HEK293 (cell line): ENCODE results near the gene AKIP1.

Source experiments
- BCL11B ChIP-seq: fragments of 450-650 bp; formaldehyde crosslinking; IDR thresholded peaks from 2 replicates; pipeline ENCODE4 v1.5.1; 2016; ENCODE audit warnings: low read depth, missing biosample characterization, missing genetic modification characterization
- IKZF3 ChIP-seq: fragments of 450-650 bp; IDR thresholded peaks from 2 replicates; pipeline ENCODE4 v1.5.0; 2018; ENCODE audit warnings: missing biosample characterization, mild to moderate bottlenecking, missing genetic modification characterization, moderate library complexity
- SP7 ChIP-seq: fragments of 450-650 bp; formaldehyde crosslinking; IDR thresholded peaks from 2 replicates; pipeline ENCODE4 v1.5.1; 2016; ENCODE audit warnings: missing biosample characterization, missing genetic modification characterization
- WT1 ChIP-seq: fragments of 450-650 bp; formaldehyde crosslinking; IDR thresholded peaks from 2 replicates; pipeline ENCODE4 v1.5.1; 2016; ENCODE audit warnings: missing biosample characterization, missing genetic modification characterization
- ZBTB17 ChIP-seq: fragments of 450-650 bp; formaldehyde crosslinking; IDR thresholded peaks from 2 replicates; pipeline ENCODE4 v1.5.1; 2016; ENCODE audit warnings: missing biosample characterization, missing genetic modification characterization
- ZBTB20 ChIP-seq: fragments of 450-650 bp; formaldehyde crosslinking; IDR thresholded peaks from 2 replicates; pipeline ENCODE4 v1.5.1; 2016; ENCODE audit warnings: missing biosample characterization, missing genetic modification characterization
- ZFHX2 ChIP-seq: fragments of 450-650 bp; formaldehyde crosslinking; conservative IDR thresholded peaks from 2 replicates; pipeline ENCODE4 v1.5.1; 2016; ENCODE audit warnings: missing biosample characterization, missing genetic modification characterization
- ZIC2 ChIP-seq: fragments of 450-650 bp; formaldehyde crosslinking; IDR thresholded peaks from 2 replicates; pipeline ENCODE4 v1.5.1; 2016; ENCODE audit warnings: missing biosample characterization, missing genetic modification characterization
- ZNF10 ChIP-seq: fragments of 450-650 bp; formaldehyde crosslinking; IDR thresholded peaks from 2 replicates; pipeline ENCODE4 v1.5.1; 2017; ENCODE audit warnings: missing biosample characterization, missing genetic modification characterization
- ZNF202 ChIP-seq: fragments of 450-650 bp; formaldehyde crosslinking; IDR thresholded peaks from 2 replicates; pipeline ENCODE4 v1.5.1; 2016; ENCODE audit warnings: missing biosample characterization, missing genetic modification characterization, borderline replicate concordance
- ZNF221 ChIP-seq: fragments of 450-650 bp; formaldehyde crosslinking; IDR thresholded peaks from 2 replicates; pipeline ENCODE4 v1.5.1; 2017; ENCODE audit warnings: missing biosample characterization, missing genetic modification characterization, borderline replicate concordance
- ZNF223 ChIP-seq: fragments of 450-650 bp; formaldehyde crosslinking; IDR thresholded peaks from 2 replicates; pipeline ENCODE4 v1.5.1; 2016; ENCODE audit warnings: missing biosample characterization, missing genetic modification characterization
- ZNF266 ChIP-seq: fragments of 450-650 bp; formaldehyde crosslinking; IDR thresholded peaks from 2 replicates; pipeline ENCODE4 v1.5.1; 2016; ENCODE audit warnings: missing biosample characterization, missing genetic modification characterization, low read depth
- ZNF354C ChIP-seq: fragments of 450-650 bp; formaldehyde crosslinking; IDR thresholded peaks from 2 replicates; pipeline ENCODE4 v1.5.1; 2016; ENCODE audit warnings: missing biosample characterization, missing genetic modification characterization, low read depth, borderline replicate concordance
- ZNF366 ChIP-seq: fragments of 450-650 bp; formaldehyde crosslinking; conservative IDR thresholded peaks from 2 replicates; pipeline ENCODE4 v1.5.1; 2016; ENCODE audit warnings: missing biosample characterization, missing genetic modification characterization
- ZNF501 ChIP-seq: fragments of 450-650 bp; formaldehyde crosslinking; IDR thresholded peaks from 2 replicates; pipeline ENCODE4 v1.5.1; 2016; ENCODE audit warnings: missing biosample characterization, missing genetic modification characterization
- ZNF548 ChIP-seq: fragments of 450-650 bp; formaldehyde crosslinking; IDR thresholded peaks from 2 replicates; pipeline ENCODE4 v1.5.1; 2016; ENCODE audit warnings: missing biosample characterization, missing genetic modification characterization
- ZNF558 ChIP-seq: fragments of 450-650 bp; formaldehyde crosslinking; IDR thresholded peaks from 2 replicates; pipeline ENCODE4 v1.5.1; 2016; ENCODE audit warnings: missing biosample characterization, missing genetic modification characterization
- ZNF571 ChIP-seq: fragments of 450-650 bp; formaldehyde crosslinking; IDR thresholded peaks from 2 replicates; pipeline ENCODE4 v1.5.0; 2017; ENCODE audit warnings: missing biosample characterization, missing genetic modification characterization
- ZNF596 ChIP-seq: fragments of 450-650 bp; IDR thresholded peaks from 2 replicates; pipeline ENCODE4 v1.5.0; 2018; ENCODE audit warnings: missing biosample characterization, mild to moderate bottlenecking, missing genetic modification characterization, moderate library complexity
- ZNF600 ChIP-seq: fragments of 450-650 bp; formaldehyde crosslinking; IDR thresholded peaks from 2 replicates; pipeline ENCODE4 v1.5.1; 2016; ENCODE audit warnings: missing biosample characterization, missing genetic modification characterization
- ZNF654 ChIP-seq: fragments of 450-650 bp; formaldehyde crosslinking; IDR thresholded peaks from 2 replicates; pipeline ENCODE4 v1.5.1; 2016; ENCODE audit warnings: low read depth, missing biosample characterization, missing genetic modification characterization
- ZNF677 ChIP-seq: fragments of 450-650 bp; IDR thresholded peaks from 2 replicates; pipeline ENCODE4 v1.5.0; 2018; ENCODE audit warnings: missing biosample characterization, mild to moderate bottlenecking, missing genetic modification characterization, moderate library complexity
- ZNF791 ChIP-seq: fragments of 450-650 bp; formaldehyde crosslinking; IDR thresholded peaks from 2 replicates; pipeline ENCODE4 v1.5.1; 2016; ENCODE audit warnings: missing biosample characterization, missing genetic modification characterization
- TF ChIP-seq, protein P1 (sequence below): fragments of 450-650 bp; formaldehyde crosslinking; conservative IDR thresholded peaks from 2 replicates; pipeline ENCODE4 v1.5.1; 2016; ENCODE audit warnings: low read depth, missing biosample characterization, missing genetic modification characterization
- TF ChIP-seq, protein P2 (sequence below): fragments of 450-650 bp; formaldehyde crosslinking; IDR thresholded peaks from 2 replicates; pipeline ENCODE4 v1.5.1; 2016; ENCODE audit warnings: missing biosample characterization, missing genetic modification characterization
- TF ChIP-seq, protein P3 (sequence below): fragments of 450-650 bp; formaldehyde crosslinking; IDR thresholded peaks from 2 replicates; pipeline ENCODE4 v1.5.1; 2016; ENCODE audit warnings: missing biosample characterization, missing genetic modification characterization
- TF ChIP-seq, protein P4 (sequence below): fragments of 450-650 bp; formaldehyde crosslinking; IDR thresholded peaks from 2 replicates; pipeline ENCODE4 v1.5.1; 2016; ENCODE audit warnings: missing biosample characterization, missing genetic modification characterization
- TF ChIP-seq, protein P5 (sequence below): fragments of 450-650 bp; formaldehyde crosslinking; IDR thresholded peaks from 2 replicates; pipeline ENCODE4 v1.5.1; 2016; ENCODE audit warnings: missing biosample characterization, missing genetic modification characterization

AKIP1 gene

DNA sequence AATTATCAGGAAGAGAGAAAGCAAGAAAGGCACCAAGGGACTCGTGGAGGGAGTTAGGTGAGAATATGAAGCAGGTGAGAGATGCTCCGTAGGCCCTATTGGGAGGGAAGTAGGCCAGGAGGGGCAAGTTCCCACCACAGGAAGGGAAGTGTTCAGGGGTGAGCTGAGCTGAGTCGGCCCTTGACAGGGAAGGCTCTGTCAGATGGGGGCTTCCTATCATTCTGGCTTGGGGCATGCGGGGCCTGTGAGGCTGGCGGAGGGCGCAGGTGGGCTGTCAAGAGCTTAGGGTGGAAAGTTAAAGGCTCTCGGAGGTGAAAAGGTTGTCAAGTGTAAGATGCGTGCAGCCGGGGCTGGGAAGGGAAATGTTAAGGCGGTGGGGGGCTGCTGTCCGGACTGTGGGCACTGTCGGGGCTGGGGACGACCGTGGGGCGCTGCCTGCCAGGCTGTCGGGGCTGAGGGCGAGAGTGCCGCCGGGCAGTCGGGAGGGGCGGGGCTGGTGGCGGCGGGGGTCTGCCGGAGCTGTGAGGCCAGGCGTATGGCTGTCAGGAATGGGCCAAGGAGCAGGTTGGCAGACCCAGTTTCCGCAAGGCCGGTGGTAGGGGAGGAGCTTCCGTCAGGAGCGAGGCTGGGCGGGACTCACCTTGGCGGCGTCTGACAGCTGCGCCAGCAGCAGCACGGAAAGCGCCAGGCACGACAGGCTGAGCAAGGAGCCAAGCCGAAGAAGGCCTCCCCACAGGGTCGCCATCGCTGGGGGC is 52.8 kb downstream of the AKIP1 start (continued):
- TF ChIP-seq BCL11B (no peak), ZFHX2 (tag by site-specific recombination) (no peak), ZNF600 (tag by site-specific recombination) (0 out of 2 replicates have a peak, but pooled peaks have one; percentile 61), ZNF366 (tag by site-specific recombination) (no peak), ZNF266 (no peak), ZNF791 (tag by site-specific recombination) (no peak), ZNF596 (tag by site-specific recombination) (no peak), ZNF223 (tag by site-specific recombination) (0 out of 2 replicates have a peak, but pooled peaks have one; percentile 21), IKZF3 (no peak), ZNF501 (no peak), WT1 (tag by site-specific recombination) (no peak), ZNF221 (tag by site-specific recombination) (no peak), ZNF677 (tag by site-specific recombination) (no peak), ZNF354C (tag by site-specific recombination) (no peak), ZNF202 (tag by site-specific recombination) (no peak), ZNF10 (tag by site-specific recombination) (no peak), ZNF548 (tag by site-specific recombination) (no peak), ZNF558 (tag by site-specific recombination) (no peak), ZBTB17 (tag by site-specific recombination) (no peak; the same call in 1 of the 2 replicates), ZNF571 (no peak), SP7 (tag by site-specific recombination) (no peak), ZIC2 (peak; percentile 51), ZNF654 (tag by site-specific recombination) (no peak), ZBTB20 (no peak)
- TF ChIP-seq, protein P1, sequence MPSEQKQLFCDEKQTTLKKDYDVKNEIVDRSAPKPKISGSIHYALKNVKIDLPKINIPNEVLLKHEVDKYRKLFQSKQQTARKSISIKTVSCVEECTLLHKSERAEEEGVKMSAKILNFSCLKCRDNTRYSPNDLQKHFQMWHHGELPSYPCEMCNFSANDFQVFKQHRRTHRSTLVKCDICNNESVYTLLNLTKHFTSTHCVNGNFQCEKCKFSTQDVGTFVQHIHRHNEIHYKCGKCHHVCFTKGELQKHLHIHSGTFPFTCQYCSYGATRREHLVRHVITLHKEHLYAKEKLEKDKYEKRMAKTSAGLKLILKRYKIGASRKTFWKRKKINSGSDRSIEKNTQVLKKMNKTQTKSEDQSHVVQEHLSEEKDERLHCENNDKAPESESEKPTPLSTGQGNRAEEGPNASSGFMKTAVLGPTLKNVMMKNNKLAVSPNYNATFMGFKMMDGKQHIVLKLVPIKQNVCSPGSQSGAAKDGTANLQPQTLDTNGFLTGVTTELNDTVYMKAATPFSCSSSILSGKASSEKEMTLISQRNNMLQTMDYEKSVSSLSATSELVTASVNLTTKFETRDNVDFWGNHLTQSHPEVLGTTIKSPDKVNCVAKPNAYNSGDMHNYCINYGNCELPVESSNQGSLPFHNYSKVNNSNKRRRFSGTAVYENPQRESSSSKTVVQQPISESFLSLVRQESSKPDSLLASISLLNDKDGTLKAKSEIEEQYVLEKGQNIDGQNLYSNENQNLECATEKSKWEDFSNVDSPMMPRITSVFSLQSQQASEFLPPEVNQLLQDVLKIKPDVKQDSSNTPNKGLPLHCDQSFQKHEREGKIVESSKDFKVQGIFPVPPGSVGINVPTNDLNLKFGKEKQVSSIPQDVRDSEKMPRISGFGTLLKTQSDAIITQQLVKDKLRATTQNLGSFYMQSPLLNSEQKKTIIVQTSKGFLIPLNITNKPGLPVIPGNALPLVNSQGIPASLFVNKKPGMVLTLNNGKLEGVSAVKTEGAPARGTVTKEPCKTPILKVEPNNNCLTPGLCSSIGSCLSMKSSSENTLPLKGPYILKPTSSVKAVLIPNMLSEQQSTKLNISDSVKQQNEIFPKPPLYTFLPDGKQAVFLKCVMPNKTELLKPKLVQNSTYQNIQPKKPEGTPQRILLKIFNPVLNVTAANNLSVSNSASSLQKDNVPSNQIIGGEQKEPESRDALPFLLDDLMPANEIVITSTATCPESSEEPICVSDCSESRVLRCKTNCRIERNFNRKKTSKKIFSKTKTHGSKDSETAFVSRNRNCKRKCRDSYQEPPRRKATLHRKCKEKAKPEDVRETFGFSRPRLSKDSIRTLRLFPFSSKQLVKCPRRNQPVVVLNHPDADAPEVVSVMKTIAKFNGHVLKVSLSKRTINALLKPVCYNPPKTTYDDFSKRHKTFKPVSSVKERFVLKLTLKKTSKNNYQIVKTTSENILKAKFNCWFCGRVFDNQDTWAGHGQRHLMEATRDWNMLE (tag by site-specific recombination): no peak
- TF ChIP-seq, protein P2, sequence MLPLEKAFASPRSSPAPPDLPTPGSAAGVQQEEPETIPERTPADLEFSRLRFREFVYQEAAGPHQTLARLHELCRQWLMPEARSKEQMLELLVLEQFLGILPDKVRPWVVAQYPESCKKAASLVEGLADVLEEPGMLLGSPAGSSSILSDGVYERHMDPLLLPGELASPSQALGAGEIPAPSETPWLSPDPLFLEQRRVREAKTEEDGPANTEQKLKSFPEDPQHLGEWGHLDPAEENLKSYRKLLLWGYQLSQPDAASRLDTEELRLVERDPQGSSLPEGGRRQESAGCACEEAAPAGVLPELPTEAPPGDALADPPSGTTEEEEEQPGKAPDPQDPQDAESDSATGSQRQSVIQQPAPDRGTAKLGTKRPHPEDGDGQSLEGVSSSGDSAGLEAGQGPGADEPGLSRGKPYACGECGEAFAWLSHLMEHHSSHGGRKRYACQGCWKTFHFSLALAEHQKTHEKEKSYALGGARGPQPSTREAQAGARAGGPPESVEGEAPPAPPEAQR (tag by site-specific recombination): no peak
- TF ChIP-seq, protein P3, sequence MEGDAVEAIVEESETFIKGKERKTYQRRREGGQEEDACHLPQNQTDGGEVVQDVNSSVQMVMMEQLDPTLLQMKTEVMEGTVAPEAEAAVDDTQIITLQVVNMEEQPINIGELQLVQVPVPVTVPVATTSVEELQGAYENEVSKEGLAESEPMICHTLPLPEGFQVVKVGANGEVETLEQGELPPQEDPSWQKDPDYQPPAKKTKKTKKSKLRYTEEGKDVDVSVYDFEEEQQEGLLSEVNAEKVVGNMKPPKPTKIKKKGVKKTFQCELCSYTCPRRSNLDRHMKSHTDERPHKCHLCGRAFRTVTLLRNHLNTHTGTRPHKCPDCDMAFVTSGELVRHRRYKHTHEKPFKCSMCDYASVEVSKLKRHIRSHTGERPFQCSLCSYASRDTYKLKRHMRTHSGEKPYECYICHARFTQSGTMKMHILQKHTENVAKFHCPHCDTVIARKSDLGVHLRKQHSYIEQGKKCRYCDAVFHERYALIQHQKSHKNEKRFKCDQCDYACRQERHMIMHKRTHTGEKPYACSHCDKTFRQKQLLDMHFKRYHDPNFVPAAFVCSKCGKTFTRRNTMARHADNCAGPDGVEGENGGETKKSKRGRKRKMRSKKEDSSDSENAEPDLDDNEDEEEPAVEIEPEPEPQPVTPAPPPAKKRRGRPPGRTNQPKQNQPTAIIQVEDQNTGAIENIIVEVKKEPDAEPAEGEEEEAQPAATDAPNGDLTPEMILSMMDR: no peak
- TF ChIP-seq, protein P4, sequence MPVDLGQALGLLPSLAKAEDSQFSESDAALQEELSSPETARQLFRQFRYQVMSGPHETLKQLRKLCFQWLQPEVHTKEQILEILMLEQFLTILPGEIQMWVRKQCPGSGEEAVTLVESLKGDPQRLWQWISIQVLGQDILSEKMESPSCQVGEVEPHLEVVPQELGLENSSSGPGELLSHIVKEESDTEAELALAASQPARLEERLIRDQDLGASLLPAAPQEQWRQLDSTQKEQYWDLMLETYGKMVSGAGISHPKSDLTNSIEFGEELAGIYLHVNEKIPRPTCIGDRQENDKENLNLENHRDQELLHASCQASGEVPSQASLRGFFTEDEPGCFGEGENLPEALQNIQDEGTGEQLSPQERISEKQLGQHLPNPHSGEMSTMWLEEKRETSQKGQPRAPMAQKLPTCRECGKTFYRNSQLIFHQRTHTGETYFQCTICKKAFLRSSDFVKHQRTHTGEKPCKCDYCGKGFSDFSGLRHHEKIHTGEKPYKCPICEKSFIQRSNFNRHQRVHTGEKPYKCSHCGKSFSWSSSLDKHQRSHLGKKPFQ (tag by site-specific recombination): no peak; the same call in 1 of the 2 replicates
- TF ChIP-seq, protein P5, sequence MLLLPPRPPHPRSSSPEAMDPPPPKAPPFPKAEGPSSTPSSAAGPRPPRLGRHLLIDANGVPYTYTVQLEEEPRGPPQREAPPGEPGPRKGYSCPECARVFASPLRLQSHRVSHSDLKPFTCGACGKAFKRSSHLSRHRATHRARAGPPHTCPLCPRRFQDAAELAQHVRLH: no peak
